B cell (primary cell): Measurements from ENCODE around the gene NAB1. TPM values are rescaled to one million over a fixed set of nuclear protein-coding genes. Genes with fewer than 3 reads are reported as not detected.

ENCODE experiments used
- ATAC-seq: fragments of 200-7000 bp; cut with Tn5 transposase; one replicate; pipeline ENCODE4 v1.10.0; 2021; ENCODE audit warnings: low read depth, mild to moderate bottlenecking, moderate number of reproducible peaks, moderate library complexity
- CTCF ChIA-PET: fragments of 350-600 bp; sonication (Branson Sonifier 250); formaldehyde crosslinking; loops from one replicate; lab custom pipeline; 2021; ENCODE audit warnings: antibody characterized with exemption, inconsistent platforms; lab: Charles Lee
- POLR2A ChIA-PET: fragments of 350-600 bp; sonication (Branson Sonifier 250); formaldehyde crosslinking; loops from one replicate; lab custom pipeline; 2021; ENCODE audit warnings: antibody characterized with exemption; lab: Charles Lee
- DNase-seq: peaks from one replicate; pipeline ENCODE4 v3.0.0; 2013
- H2AFZ ChIP-seq: 2 replicates; pipeline ENCODE4 v1.6.1; 2012; ENCODE audit warnings: mild to moderate bottlenecking, low read depth, low read length; ENCODE audit not compliant: insufficient read depth, poor library complexity, severe bottlenecking
- H3K27ac ChIP-seq, 2 donors: 1 replicate in 1 of 2; 2 replicates in 1 of 2; pipeline ENCODE4 v1.5.1; 2012 to 2013; ENCODE audit warnings: low read length in 2 of 2, mild to moderate bottlenecking in 2 of 2, moderate library complexity in 1 of 2
- H3K27me3 ChIP-seq, 4 experiments: fragments of 200-600 bp in 1 of 4; sonication (generic) in 1 of 4; replicated peaks in 1 of 4; 1 replicate in 2 of 4; 2 replicates in 2 of 4; pipeline versions ENCODE4 v1.6.1 to v1.7.0; 2013 to 2016; ENCODE audit warnings: low read length in 3 of 4, mild to moderate bottlenecking in 2 of 4, mixed read lengths in 1 of 4, moderate library complexity in 1 of 4; ENCODE audit not compliant: insufficient read depth in 4 of 4, control insufficient read depth in 3 of 4; ENCODE audit errors: control extremely low read depth in 1 of 4
- H3K36me3 ChIP-seq, 2 experiments: replicated peaks in 1 of 2; 1 replicate in 1 of 2; 2 replicates in 1 of 2; pipeline versions ENCODE4 v1.6.1 to v1.7.1; 2013; ENCODE audit warnings: low read length in 1 of 2; ENCODE audit not compliant: insufficient read depth in 2 of 2, control insufficient read depth in 1 of 2; ENCODE audit errors: control extremely low read depth in 1 of 2, extremely low read depth in 1 of 2
- H3K4me1 ChIP-seq, 2 donors: fragments of 200-600 bp in 1 of 2; sonication (generic) in 1 of 2; 1 replicate in 1 of 2; 2 replicates in 1 of 2; pipeline versions ENCODE4 v1.5.1 to v1.6.1; 2013 to 2017; ENCODE audit warnings: low read length in 2 of 2; ENCODE audit not compliant: control insufficient read depth in 2 of 2, insufficient read depth in 2 of 2
- H3K4me2 ChIP-seq: replicated peaks from 2 replicates; pipeline ENCODE3; 2012; ENCODE audit warnings: mild to moderate bottlenecking, low read depth, low read length; ENCODE audit not compliant: poor library complexity, severe bottlenecking
- H3K4me3 ChIP-seq, 5 experiments: fragments of 200-600 bp in 1 of 5; sonication (generic) in 1 of 5; 1 replicate in 3 of 5; 2 replicates in 2 of 5; pipeline versions ENCODE4 v1.5.1 to v1.7.0; 2011 to 2016; ENCODE audit warnings: low read length in 4 of 5, mild to moderate bottlenecking in 4 of 5, low read depth in 2 of 5, control low read depth in 1 of 5, moderate library complexity in 1 of 5; ENCODE audit not compliant: insufficient read depth in 1 of 5; ENCODE audit errors: control extremely low read depth in 1 of 5, extremely low read depth in 1 of 5
- H3K79me2 ChIP-seq: fragments of 200-600 bp; sonication (generic); one replicate; pipeline ENCODE4 v1.6.0; 2016; ENCODE audit warnings: low read length; ENCODE audit not compliant: control insufficient read depth, insufficient read depth
- H3K9ac ChIP-seq: fragments of 200-600 bp; sonication (generic); 2 replicates; pipeline ENCODE4 v1.6.1; 2017; ENCODE audit warnings: mild to moderate bottlenecking, low read length, moderate library complexity
- H3K9me3 ChIP-seq, 3 donors: one replicate each; pipeline versions ENCODE4 v1.6.1 to v1.7.1; 2013; ENCODE audit warnings: low read length in 2 of 3; ENCODE audit not compliant: control insufficient read depth in 2 of 3, insufficient read depth in 1 of 3; ENCODE audit errors: control extremely low read depth in 1 of 3
- H4K20me1 ChIP-seq: 2 replicates; pipeline ENCODE4 v1.6.0; 2012; ENCODE audit warnings: mild to moderate bottlenecking, low read length; ENCODE audit not compliant: insufficient read depth, control insufficient read depth, poor library complexity, severe bottlenecking
- H3K27ac Mint-ChIP-seq: one replicate; pipeline ENCODE4 v1.8.0; 2021; ENCODE audit warnings: mixed read lengths
- H3K27me3 Mint-ChIP-seq: one replicate; pipeline ENCODE4 v1.8.0; 2021; ENCODE audit warnings: mixed read lengths
- H3K4me1 Mint-ChIP-seq: one replicate; pipeline ENCODE4 v1.8.0; 2021; ENCODE audit warnings: mixed read lengths
- H3K4me3 Mint-ChIP-seq: one replicate; pipeline ENCODE4 v1.8.0; 2021; ENCODE audit warnings: mixed read lengths
- H3K9me3 Mint-ChIP-seq: one replicate; pipeline ENCODE4 v1.8.0; 2022; ENCODE audit warnings: mixed read lengths; ENCODE audit not compliant: insufficient read depth
- EZH2 ChIP-seq: IDR thresholded peaks from 2 replicates; pipeline ENCODE4 v1.6.1; 2012; ENCODE audit warnings: borderline replicate concordance, low read depth, mild to moderate bottlenecking, moderate library complexity, low read length; ENCODE audit not compliant: insufficient read depth, poor library complexity, severe bottlenecking
- WGBS: methylation state at CpG from one replicate; pipeline ENCODE4 v1.1.5; 2013; ENCODE audit warnings: missing lambda C conversion rate; ENCODE audit not compliant: insufficient coverage; 5-methylcytosine and 5-hydroxymethylcytosine counted together
- intact Hi-C: fragments of 100-400 bp; cut with micrococcal nuclease; formaldehyde crosslinking; loops from one replicate; pipeline ENCODE4 v1.10.0; 2022
- polyA plus RNA-seq: library from polyadenylated mRNA; depleted of rRNA; stranded (reverse); fragments of >200 nt; gene quantifications from 2 replicates; pipeline ENCODE4 v1.2.3, GENCODE V29; 2012
- total RNA-seq, 2 donors: library from RNA; stranded (reverse); fragments of 120-200 nt in 1 of 2; gene quantifications; 1 replicate in 1 of 2; 2 replicates in 1 of 2; pipeline versions ENCODE4 v1.2.3 to v1.2.4, GENCODE V29; 2013 to 2022
- TF ChIP-seq, protein P1 (sequence below): fragments of 200-600 bp; IDR thresholded peaks from one replicate; pipeline ENCODE4 v1.8.0; 2022; ENCODE audit warnings: antibody characterized with exemption, mild to moderate bottlenecking

Gene NAB1
- total and polyA plus RNA-seq, 2 donors (not counting 1 experiment from before 2014, with no cell fraction given), result 6.3 to 24.9 TPM

DNA sequence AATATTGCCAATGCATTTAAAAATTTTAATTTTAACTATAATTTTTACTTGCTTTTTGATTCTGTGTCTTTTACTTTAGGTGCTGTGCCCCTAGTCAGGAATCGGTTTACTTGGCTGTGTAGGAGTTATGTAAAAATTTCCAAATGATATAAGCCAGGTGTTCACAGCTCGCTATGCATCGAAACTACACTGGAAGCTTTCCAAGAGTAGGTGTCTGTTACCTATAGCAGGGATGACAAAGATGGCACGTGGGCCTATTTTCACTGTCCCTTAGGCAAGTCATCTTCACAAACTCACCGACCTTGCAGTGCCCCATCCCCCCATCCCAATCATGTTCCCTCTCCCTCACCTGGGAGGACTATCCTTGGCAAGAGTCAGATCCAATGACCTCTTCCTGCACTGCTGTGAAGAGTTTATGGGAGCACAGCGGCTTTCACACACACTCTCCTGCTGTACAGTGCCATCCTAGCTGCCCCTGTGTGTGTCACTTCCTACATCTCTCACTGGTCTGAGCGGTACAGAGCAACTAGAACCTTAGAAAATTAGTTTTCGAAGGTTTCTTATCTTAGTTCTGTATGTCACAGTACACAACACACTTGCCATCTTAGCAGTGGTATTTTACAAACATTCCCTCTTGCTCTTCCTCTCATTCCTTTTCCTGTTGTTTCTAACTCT is 49.2 kb upstream of the NAB1 start:
- no peaks in the 10 kb centered on the region for H4K20me1 ChIP-seq
- intact Hi-C loops, result no loop called here
- Mint-ChIP-seq H3K9me3 (no peaks in the 10 kb centered on the region), H3K27me3 (no peaks in the 10 kb centered on the region), H3K4me1 (no peaks in the 10 kb centered on the region), H3K27ac (no peak overlapping the region), H3K4me3 (no peak overlapping the region)
- no peaks in the 10 kb centered on the region for H3K4me1 ChIP-seq
- no peak overlapping the region for H3K4me3 ChIP-seq
- ChIA-PET CTCF (no interaction called here), POLR2A (no interaction called here)
- no peak for ATAC-seq
- H3K4me2 ChIP-seq, result no peak overlapping the region
- H3K36me3 ChIP-seq, result no peaks in the 10 kb centered on the region
- 94% methylated on average over 8 of the region's 8 CpGs for WGBS
- no peak for DNase-seq
- no peaks in the 10 kb centered on the region for H3K27me3 ChIP-seq
- TF ChIP-seq, protein P1, sequence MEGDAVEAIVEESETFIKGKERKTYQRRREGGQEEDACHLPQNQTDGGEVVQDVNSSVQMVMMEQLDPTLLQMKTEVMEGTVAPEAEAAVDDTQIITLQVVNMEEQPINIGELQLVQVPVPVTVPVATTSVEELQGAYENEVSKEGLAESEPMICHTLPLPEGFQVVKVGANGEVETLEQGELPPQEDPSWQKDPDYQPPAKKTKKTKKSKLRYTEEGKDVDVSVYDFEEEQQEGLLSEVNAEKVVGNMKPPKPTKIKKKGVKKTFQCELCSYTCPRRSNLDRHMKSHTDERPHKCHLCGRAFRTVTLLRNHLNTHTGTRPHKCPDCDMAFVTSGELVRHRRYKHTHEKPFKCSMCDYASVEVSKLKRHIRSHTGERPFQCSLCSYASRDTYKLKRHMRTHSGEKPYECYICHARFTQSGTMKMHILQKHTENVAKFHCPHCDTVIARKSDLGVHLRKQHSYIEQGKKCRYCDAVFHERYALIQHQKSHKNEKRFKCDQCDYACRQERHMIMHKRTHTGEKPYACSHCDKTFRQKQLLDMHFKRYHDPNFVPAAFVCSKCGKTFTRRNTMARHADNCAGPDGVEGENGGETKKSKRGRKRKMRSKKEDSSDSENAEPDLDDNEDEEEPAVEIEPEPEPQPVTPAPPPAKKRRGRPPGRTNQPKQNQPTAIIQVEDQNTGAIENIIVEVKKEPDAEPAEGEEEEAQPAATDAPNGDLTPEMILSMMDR, result no peak
- no peak for TF ChIP-seq EZH2
- no peak overlapping the region for H2AFZ ChIP-seq
- no peak overlapping the region for H3K27ac ChIP-seq
- H3K9ac ChIP-seq, result no peak overlapping the region
- no peaks in the 10 kb centered on the region for H3K9me3 ChIP-seq
- no peaks in the 10 kb centered on the region for H3K79me2 ChIP-seq

GRCh38 chr2:190600293-190601103 is 48.4 kb upstream of the NAB1 start:
- Mint-ChIP-seq H3K27me3 (no peaks in the 10 kb centered on the region), H3K27ac (no peak overlapping the region), H3K9me3 (no peaks in the 10 kb centered on the region), H3K4me1 (no peaks in the 10 kb centered on the region), H3K4me3 (no peak overlapping the region)
- Histone ChIP-seq H4K20me1 (no peaks in the 10 kb centered on the region), H3K9ac (no peak overlapping the region), H3K27me3 (no peaks in the 10 kb centered on the region), H3K27ac (no peak overlapping the region), H3K4me1 (no peaks in the 10 kb centered on the region), H3K4me3 (no peak overlapping the region), H3K79me2 (no peaks in the 10 kb centered on the region), H3K9me3 (no peaks in the 10 kb centered on the region), H2AFZ (no peak overlapping the region), H3K4me2 (no peak overlapping the region), H3K36me3 (no peaks in the 10 kb centered on the region)
- no peak for ATAC-seq
- TF ChIP-seq, protein P1, result no peak
- no peak for TF ChIP-seq EZH2
- DNase-seq, result no peak
- CTCF ChIA-PET, result no interaction called here
- intact Hi-C loops, result no loop called here
- POLR2A ChIA-PET, result no interaction called here
- 88% methylated on average over 4 of the region's 5 CpGs for WGBS
